Sigmoid colon (tissue), 7 donors: ENCODE measurements around the gene USP33. TPM values are rescaled to one million over a fixed set of nuclear protein-coding genes. Genes with fewer than 3 reads are reported as not detected.
A peak's percentile ranks its signal among the peaks of the same experiment; 100 is the strongest.

ENCODE experiments used
- DNase-seq: peaks from one replicate; pipeline ENCODE4 v3.0.0-alpha.2; 2019
- H3K27ac ChIP-seq, 4 donors: fragments of 200-600 bp; sonication (generic); one replicate each; pipeline ENCODE4 v1.5.1; 2016 to 2019; ENCODE audit warnings: mild to moderate bottlenecking in 1 of 4
- H3K27me3 ChIP-seq, 3 donors: fragments of 200-600 bp; sonication (generic); one replicate each; pipeline ENCODE4 v1.5.1; 2019; ENCODE audit warnings: mild to moderate bottlenecking in 1 of 3
- H3K36me3 ChIP-seq, 4 donors: fragments of 200-600 bp; sonication (generic); one replicate each; pipeline ENCODE4 v1.5.1; 2016 to 2019
- H3K4me1 ChIP-seq, 4 donors: fragments of 200-600 bp; sonication (generic); one replicate each; pipeline ENCODE4 v1.5.1; 2017 to 2019
- H3K4me3 ChIP-seq, 4 donors: fragments of 200-600 bp; sonication (generic); one replicate each; pipeline ENCODE4 v1.5.1; 2017 to 2019; ENCODE audit warnings: mild to moderate bottlenecking in 2 of 4, moderate library complexity in 1 of 4
- H3K9me3 ChIP-seq, 4 donors: fragments of 200-600 bp in 3 of 4; sonication (generic) in 3 of 4; one replicate each; pipeline versions ENCODE4 v1.5.1 to v1.6.1; 2013 to 2019
- CTCF ChIP-seq, 4 experiments: fragments of 450-650 bp in 3 of 4; fragments of 200-600 bp in 1 of 4; IDR thresholded peaks; one replicate each; pipeline ENCODE4 v1.5.1; 2016 to 2019; ENCODE audit warnings: antibody characterized with exemption in 4 of 4, mild to moderate bottlenecking in 3 of 4, moderate library complexity in 2 of 4
- EP300 ChIP-seq, 4 donors: sonication (generic); formaldehyde crosslinking; IDR thresholded peaks; one replicate each; pipeline ENCODE4 v1.6.1; 2017; ENCODE audit warnings: antibody characterized with exemption in 4 of 4
- POLR2A ChIP-seq, 2 donors: fragments of 450-650 bp; IDR thresholded peaks; one replicate each; pipeline ENCODE4 v1.6.1; 2016; ENCODE audit warnings: antibody characterized with exemption in 2 of 2, mild to moderate bottlenecking in 2 of 2, moderate library complexity in 2 of 2
- POLR2AphosphoS5 ChIP-seq, 4 donors: sonication (generic); formaldehyde crosslinking; IDR thresholded peaks; one replicate each; pipeline ENCODE4 v1.6.1; 2017; ENCODE audit warnings: antibody characterized with exemption in 4 of 4
- WGBS, 2 donors: extraction: QIAGEN DNeasy Blood & Tissue Kit; methylation state at CpG; one replicate each; pipeline ENCODE4 v1.1.7; 2013; 5-methylcytosine and 5-hydroxymethylcytosine counted together
- intact Hi-C: fragments of 100-400 bp; cut with DNase I; formaldehyde crosslinking; loops from one replicate; pipeline ENCODE4 v1.15.1; 2023
- polyA plus RNA-seq, 3 donors: library from polyadenylated mRNA; stranded (reverse); fragments of 200-250 nt; gene quantifications; one replicate each; pipeline ENCODE4 v1.2.3, GENCODE V29; 2013
- total RNA-seq, 4 donors: library from RNA; depleted of rRNA; stranded (reverse); fragments of >200 nt; gene quantifications; one replicate each; pipeline ENCODE4 v1.1.0, GENCODE V29; 2016
- donor health status: healthy with polysubstance abuse.
- donor health status: Bipolar disorder and iron deficiency.
- donor health status: healthy.

USP33 gene
- total RNA-seq (10 to 100 TPM; 47.5 to 81.6 (median 70.2) TPM), polyA plus RNA-seq (10 to 100 TPM; 23.4 to 28.7 (median 24.6) TPM)

GRCh38 chr1:77759071-77760028 lies at the start of gene USP33:
TSS of gene USP33 (minus strand) at chr1:77759852. CDS start at chr1:77741697, 18,155 bp downstream.
- intact Hi-C loops: loop anchor here (5.0 kb wide), 1 partner anchor 77 kb away; the partner anchor contains the start of gene ZZZ3
- H3K4me3 ChIP-seq: peak within 1 kb of the TSS; percentile 84 to 99 (median 91)
- 0 to 1% methylated on average over 79 of the region's 79 CpGs for WGBS, 2 donors
- H3K27me3 ChIP-seq: no peaks in the 10 kb centered on the region
- H3K4me1 ChIP-seq: peaks cover 0 to 34% (median 19%) of the 10 kb centered on the region in 4 donors
- DNase-seq: peak; percentile 91
- H3K27ac ChIP-seq: peak within 1 kb of the TSS; percentile 89 to 96 (median 92)
- TF ChIP-seq POLR2AphosphoS5 (IDR thresholded peaks at IDR 0.05): peak; percentile 66 to 91 (median 89)
- TF ChIP-seq POLR2A (IDR thresholded peaks at IDR 0.05): peak; percentile 60 to 76
- no peak for TF ChIP-seq EP300 (IDR thresholded peaks at IDR 0.05)
- no peaks in the 10 kb centered on the region for H3K9me3 ChIP-seq
- H3K36me3 ChIP-seq: no peaks in the 10 kb centered on the region

- Histone ChIP-seq H3K4me3 (no peak overlapping the region), H3K9me3 (no peaks in the 10 kb centered on the region), H3K36me3 (peaks cover 0 to 64% (median 13%) of the 10 kb centered on the region in 4 donors), H3K4me1 (peaks cover 0 to 5% (median under 1%) of the 10 kb centered on the region in 4 donors), H3K27ac (no peak overlapping the region), H3K27me3 (no peaks in the 10 kb centered on the region)
- intact Hi-C loops: no loop called here
- TF ChIP-seq POLR2AphosphoS5 (IDR thresholded peaks at IDR 0.05) (no peak), POLR2A (IDR thresholded peaks at IDR 0.05) (no peak), CTCF (IDR thresholded peaks at IDR 0.05) (no peak), EP300 (IDR thresholded peaks at IDR 0.05) (no peak)
- no peak for DNase-seq
- 67 to 90% methylated on average over 2 of the region's 2 CpGs for WGBS, 2 donors
Measured at GRCh38 chr1:77803371-77803770, 43.7 kb upstream of the USP33 start.

GRCh38 chr1:77802026-77802425 lies 42.4 kb upstream of the USP33 start:
- H3K4me3 ChIP-seq: no peak overlapping the region
- H3K36me3 ChIP-seq: peaks cover 0 to 51% (median 8%) of the 10 kb centered on the region in 4 donors
- peaks cover 0 to 8% (median 3%) of the 10 kb centered on the region in 4 donors for H3K4me1 ChIP-seq
- DNase-seq: no peak
- TF ChIP-seq POLR2AphosphoS5 (IDR thresholded peaks at IDR 0.05): no peak
- TF ChIP-seq POLR2A (IDR thresholded peaks at IDR 0.05): no peak
- TF ChIP-seq EP300 (IDR thresholded peaks at IDR 0.05): no peak
- no peak for TF ChIP-seq CTCF (IDR thresholded peaks at IDR 0.05)
- H3K27me3 ChIP-seq: no peaks in the 10 kb centered on the region
- 95 to 97% methylated on average over 2 of the region's 2 CpGs for WGBS, 2 donors
- no peak overlapping the region for H3K27ac ChIP-seq
- intact Hi-C loops: no loop called here
- H3K9me3 ChIP-seq: no peaks in the 10 kb centered on the region

- no peaks in the 10 kb centered on the region for H3K27me3 ChIP-seq
- no peak overlapping the region for H3K4me3 ChIP-seq
- H3K36me3 ChIP-seq: peaks cover 0 to 22% (median 1%) of the 10 kb centered on the region in 4 donors
- H3K9me3 ChIP-seq: no peaks in the 10 kb centered on the region
- intact Hi-C loops: no loop called here
- DNase-seq: no peak
- peaks cover 0 to 8% (median 3%) of the 10 kb centered on the region in 4 donors for H3K4me1 ChIP-seq
- no peak overlapping the region for H3K27ac ChIP-seq
- TF ChIP-seq CTCF (IDR thresholded peaks at IDR 0.05): no peak
- no peak for TF ChIP-seq POLR2A (IDR thresholded peaks at IDR 0.05)
- TF ChIP-seq EP300 (IDR thresholded peaks at IDR 0.05): no peak
- TF ChIP-seq POLR2AphosphoS5 (IDR thresholded peaks at IDR 0.05): no peak
Measured at GRCh38 chr1:77797991-77798390, 38.3 kb upstream of the USP33 start.
